Keratinocyte (primary cell): Measurements from ENCODE around the gene PLEK.

Experiments used
- EZH2 ChIP-seq: IDR thresholded peaks from one replicate; pipeline ENCODE4 v1.6.1; 2012; ENCODE audit warnings: inconsistent platforms, mild to moderate bottlenecking, low read length, moderate library complexity
- TF ChIP-seq, protein P1 (sequence below), 3 experiments: IDR thresholded peaks in 1 of 3; conservative IDR thresholded peaks in 1 of 3; optimal IDR thresholded peaks in 1 of 3; 2 replicates in 2 of 3; 3 replicates in 1 of 3; pipeline versions ENCODE3 to v1.5.1; 2011; ENCODE audit warnings: low read length in 3 of 3, mild to moderate bottlenecking in 3 of 3, moderate library complexity in 2 of 3, control low read depth in 1 of 3, inconsistent platforms in 1 of 3; ENCODE audit not compliant: insufficient read depth in 2 of 3; ENCODE audit errors: extremely low read depth in 1 of 3

DNA sequence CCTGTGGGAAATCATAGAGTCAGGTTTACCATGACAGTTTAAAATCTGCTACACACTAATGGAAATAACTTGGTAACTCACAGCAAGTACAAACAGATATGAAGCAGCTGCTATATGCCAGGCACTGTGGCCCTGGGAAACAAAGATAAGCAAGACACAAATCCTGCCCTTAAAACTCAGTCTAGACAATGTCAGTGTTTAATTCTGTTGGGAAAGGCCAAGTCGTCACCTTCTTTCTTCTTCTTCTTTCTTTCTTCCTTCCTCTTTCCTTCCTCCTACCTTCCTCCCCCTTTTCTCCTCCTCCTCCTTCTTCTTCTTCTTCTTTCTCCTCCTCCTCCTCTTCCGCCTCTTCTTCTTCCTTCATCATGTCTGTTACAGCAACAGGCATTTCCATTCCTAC, 26.8 kb downstream of the PLEK start:
- TF ChIP-seq, protein P1, sequence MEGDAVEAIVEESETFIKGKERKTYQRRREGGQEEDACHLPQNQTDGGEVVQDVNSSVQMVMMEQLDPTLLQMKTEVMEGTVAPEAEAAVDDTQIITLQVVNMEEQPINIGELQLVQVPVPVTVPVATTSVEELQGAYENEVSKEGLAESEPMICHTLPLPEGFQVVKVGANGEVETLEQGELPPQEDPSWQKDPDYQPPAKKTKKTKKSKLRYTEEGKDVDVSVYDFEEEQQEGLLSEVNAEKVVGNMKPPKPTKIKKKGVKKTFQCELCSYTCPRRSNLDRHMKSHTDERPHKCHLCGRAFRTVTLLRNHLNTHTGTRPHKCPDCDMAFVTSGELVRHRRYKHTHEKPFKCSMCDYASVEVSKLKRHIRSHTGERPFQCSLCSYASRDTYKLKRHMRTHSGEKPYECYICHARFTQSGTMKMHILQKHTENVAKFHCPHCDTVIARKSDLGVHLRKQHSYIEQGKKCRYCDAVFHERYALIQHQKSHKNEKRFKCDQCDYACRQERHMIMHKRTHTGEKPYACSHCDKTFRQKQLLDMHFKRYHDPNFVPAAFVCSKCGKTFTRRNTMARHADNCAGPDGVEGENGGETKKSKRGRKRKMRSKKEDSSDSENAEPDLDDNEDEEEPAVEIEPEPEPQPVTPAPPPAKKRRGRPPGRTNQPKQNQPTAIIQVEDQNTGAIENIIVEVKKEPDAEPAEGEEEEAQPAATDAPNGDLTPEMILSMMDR (optimal IDR thresholded peaks at IDR 0.05 in 1 of 3, IDR thresholded peaks at IDR 0.05 in 1 of 3, conservative IDR thresholded peaks at IDR 0.05 in 1 of 3; ENCODE audit: extremely low read depth in 1 of 3, insufficient read depth in 2 of 3, low read length in 3 of 3): no peak
- TF ChIP-seq EZH2: no peak
